ENCODE measurements around the gene AKAP1.

DNA sequence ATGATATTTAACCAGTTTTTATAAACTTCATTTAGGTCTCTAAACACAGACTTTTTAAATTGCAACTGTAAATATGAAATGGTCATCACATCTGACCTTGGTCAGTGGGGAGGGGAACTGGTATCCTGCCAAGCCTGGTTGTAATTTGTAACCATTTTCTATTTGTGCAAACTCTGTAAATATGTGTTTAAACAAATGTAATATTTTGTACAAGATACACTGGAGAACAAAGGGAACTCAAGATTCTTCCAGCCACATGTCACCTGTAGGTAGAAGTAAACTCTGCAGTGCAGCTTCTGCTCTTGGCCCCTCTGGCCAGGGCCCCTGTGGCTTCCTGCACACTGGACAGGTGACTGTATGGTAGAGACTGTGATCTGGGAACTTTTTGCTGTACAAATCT lies 35.8 kb downstream of the AKAP1 start:
- TF ChIP-seq TEAD2 (tag; IDR thresholded peaks at IDR 0.05) (no peak), JUND (IDR thresholded peaks at IDR 0.05; ENCODE audit: borderline replicate concordance, low read depth, low read length) (no peak), JUND (tag; IDR thresholded peaks at IDR 0.05; ENCODE audit: borderline replicate concordance, low read depth, low read length) (no peak), GATA2 (CRISPR knock-in tag; IDR thresholded peaks at IDR 0.05) (no peak), CEBPB (tag; IDR thresholded peaks at IDR 0.05) (no peak), SRSF1 (IDR thresholded peaks at IDR 0.05; ENCODE audit: low read depth, low read length) (no peak), HNRNPUL1 (IDR thresholded peaks at IDR 0.05; ENCODE audit: low read length) (no peak), EP300 (IDR thresholded peaks at IDR 0.05; ENCODE audit: low read length) (no peak), HCFC1 (IDR thresholded peaks at IDR 0.05; ENCODE audit: low read depth, low read length) (no peak)
- TF ChIP-seq, protein P1, sequence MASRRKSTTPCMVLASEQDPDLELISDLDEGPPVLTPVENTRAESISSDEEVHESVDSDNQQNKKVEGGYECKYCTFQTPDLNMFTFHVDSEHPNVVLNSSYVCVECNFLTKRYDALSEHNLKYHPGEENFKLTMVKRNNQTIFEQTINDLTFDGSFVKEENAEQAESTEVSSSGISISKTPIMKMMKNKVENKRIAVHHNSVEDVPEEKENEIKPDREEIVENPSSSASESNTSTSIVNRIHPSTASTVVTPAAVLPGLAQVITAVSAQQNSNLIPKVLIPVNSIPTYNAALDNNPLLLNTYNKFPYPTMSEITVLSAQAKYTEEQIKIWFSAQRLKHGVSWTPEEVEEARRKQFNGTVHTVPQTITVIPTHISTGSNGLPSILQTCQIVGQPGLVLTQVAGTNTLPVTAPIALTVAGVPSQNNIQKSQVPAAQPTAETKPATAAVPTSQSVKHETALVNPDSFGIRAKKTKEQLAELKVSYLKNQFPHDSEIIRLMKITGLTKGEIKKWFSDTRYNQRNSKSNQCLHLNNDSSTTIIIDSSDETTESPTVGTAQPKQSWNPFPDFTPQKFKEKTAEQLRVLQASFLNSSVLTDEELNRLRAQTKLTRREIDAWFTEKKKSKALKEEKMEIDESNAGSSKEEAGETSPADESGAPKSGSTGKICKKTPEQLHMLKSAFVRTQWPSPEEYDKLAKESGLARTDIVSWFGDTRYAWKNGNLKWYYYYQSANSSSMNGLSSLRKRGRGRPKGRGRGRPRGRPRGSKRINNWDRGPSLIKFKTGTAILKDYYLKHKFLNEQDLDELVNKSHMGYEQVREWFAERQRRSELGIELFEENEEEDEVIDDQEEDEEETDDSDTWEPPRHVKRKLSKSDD (conservative IDR thresholded peaks at IDR 0.05; ENCODE audit: low read length), result no peak
- TF ChIP-seq, protein P2, sequence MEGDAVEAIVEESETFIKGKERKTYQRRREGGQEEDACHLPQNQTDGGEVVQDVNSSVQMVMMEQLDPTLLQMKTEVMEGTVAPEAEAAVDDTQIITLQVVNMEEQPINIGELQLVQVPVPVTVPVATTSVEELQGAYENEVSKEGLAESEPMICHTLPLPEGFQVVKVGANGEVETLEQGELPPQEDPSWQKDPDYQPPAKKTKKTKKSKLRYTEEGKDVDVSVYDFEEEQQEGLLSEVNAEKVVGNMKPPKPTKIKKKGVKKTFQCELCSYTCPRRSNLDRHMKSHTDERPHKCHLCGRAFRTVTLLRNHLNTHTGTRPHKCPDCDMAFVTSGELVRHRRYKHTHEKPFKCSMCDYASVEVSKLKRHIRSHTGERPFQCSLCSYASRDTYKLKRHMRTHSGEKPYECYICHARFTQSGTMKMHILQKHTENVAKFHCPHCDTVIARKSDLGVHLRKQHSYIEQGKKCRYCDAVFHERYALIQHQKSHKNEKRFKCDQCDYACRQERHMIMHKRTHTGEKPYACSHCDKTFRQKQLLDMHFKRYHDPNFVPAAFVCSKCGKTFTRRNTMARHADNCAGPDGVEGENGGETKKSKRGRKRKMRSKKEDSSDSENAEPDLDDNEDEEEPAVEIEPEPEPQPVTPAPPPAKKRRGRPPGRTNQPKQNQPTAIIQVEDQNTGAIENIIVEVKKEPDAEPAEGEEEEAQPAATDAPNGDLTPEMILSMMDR (IDR thresholded peaks at IDR 0.05 in 2 of 3, conservative IDR thresholded peaks at IDR 0.05 in 1 of 3; ENCODE audit: insufficient read depth in 2 of 3, low read depth in 1 of 3, low read length in 3 of 3), result no peak

Measured in K562 (cell line).